Amniotic stem cell (primary cell): Measurements from ENCODE around the gene ENTREP3.
A peak's percentile ranks its signal among the peaks of the same experiment; 100 is the strongest.
"Not testable (repeated sequence)": the region's sequence is repeated elsewhere in the genome, so short reads cannot be mapped to it uniquely, and the experiment has no call there.

Source experiments
- DNase-seq: peaks from one replicate; lab custom pipeline; 2025; lab: John Stamatoyannopoulos, UW

ENTREP3 gene

GRCh38 chr1:155255243-155256007 lies at the start of gene ENTREP3:
Gene ENTREP3, minus strand, starts transcription at chr1:155255483. Its CDS starts 606 bp downstream, at chr1:155254877.
- DNase-seq = peak; percentile 39

GRCh38 chr1:155304558-155305063 lies 49.3 kb upstream of the ENTREP3 start:
- DNase-seq = no peak

- no peak for DNase-seq
Observed at GRCh38 chr1:155301342-155301841, 46.1 kb upstream of the ENTREP3 start, which contains the start of gene PKLR. Gene PKLR, minus strand, starts transcription at chr1:155301438. Its CDS starts 43 bp downstream, at chr1:155301395.

- no peak for DNase-seq
Observed at GRCh38 chr1:155300553-155301329, 45.5 kb upstream of the ENTREP3 start.

GRCh38 chr1:155300024-155300423 lies 44.7 kb upstream of the ENTREP3 start:
- no peak for DNase-seq

- DNase-seq = no peak
Observed at GRCh38 chr1:155297384-155297783, 42.1 kb upstream of the ENTREP3 start.

- DNase-seq = no peak
Observed at GRCh38 chr1:155296661-155297060, 41.4 kb upstream of the ENTREP3 start.

GRCh38 chr1:155295942-155296267 lies 40.6 kb upstream of the ENTREP3 start:
- DNase-seq = no peak

- DNase-seq = no peak
Observed at GRCh38 chr1:155295183-155295941, 40.1 kb upstream of the ENTREP3 start.

GRCh38 chr1:155294520-155295182 lies 39.4 kb upstream of the ENTREP3 start:
- no peak for DNase-seq

GRCh38 chr1:155293086-155293749 lies 37.9 kb upstream of the ENTREP3 start:
- no peak for DNase-seq

- not testable (repeated sequence) for DNase-seq
Observed at GRCh38 chr1:155291006-155291405, 35.7 kb upstream of the ENTREP3 start.

- DNase-seq = no peak
Observed at GRCh38 chr1:155287987-155288543, 32.8 kb upstream of the ENTREP3 start.

GRCh38 chr1:155286544-155286943 lies 31.3 kb upstream of the ENTREP3 start:
- no peak for DNase-seq

GRCh38 chr1:155285631-155286044 lies 30.4 kb upstream of the ENTREP3 start:
- DNase-seq = no peak

GRCh38 chr1:155285063-155285462 lies 29.8 kb upstream of the ENTREP3 start:
- DNase-seq = no peak

- no peak for DNase-seq
Observed at GRCh38 chr1:155284476-155284875, 29.2 kb upstream of the ENTREP3 start.

GRCh38 chr1:155282488-155283091 lies 27.3 kb upstream of the ENTREP3 start:
- no peak for DNase-seq

GRCh38 chr1:155279268-155279667 lies 24.0 kb upstream of the ENTREP3 start:
- no peak for DNase-seq

- DNase-seq = no peak
Observed at GRCh38 chr1:155278689-155279160, 23.4 kb upstream of the ENTREP3 start.
